CD8-positive, alpha-beta memory T cell (primary cell): ENCODE data around the gene ATXN3. TPM values are rescaled to one million over a fixed set of nuclear protein-coding genes. Genes with fewer than 3 reads are reported as not detected.

ENCODE experiments used
- polyA plus RNA-seq: library from polyadenylated mRNA; unstranded; fragments of 300-500 nt; fragmentation: Illumina TruSeq; gene quantifications from one replicate; pipeline ENCODE4 v1.2.3, GENCODE V29; 2021
- total RNA-seq, 2 experiments: library from RNA; stranded (reverse); gene quantifications; one replicate each; pipeline ENCODE4 v1.2.3, GENCODE V29; 2021

Gene ATXN3
- total and polyA plus RNA-seq, 3 experiments from 2014 or later, result 20.5 to 32.5 (median 25.1) TPM

Other genes with a start within 250 kb of the ATXN3 start
- 10 to 100 TPM; 43.1 to 45.2 TPM for gene TC2N, start 239.0 kb downstream of the ATXN3 start, total RNA-seq
- gene TC2N, start 239.0 kb downstream of the ATXN3 start, polyA plus RNA-seq, result 228 TPM
- gene FBLN5, start 158.9 kb downstream of the ATXN3 start, total RNA-seq, result under 1 TPM; 0.82 to 0.96 TPM
- 12.1 TPM for gene FBLN5, start 158.9 kb downstream of the ATXN3 start, polyA plus RNA-seq
- 10 to 100 TPM; 45.7 to 50.8 TPM for gene TRIP11, start 66.5 kb downstream of the ATXN3 start, total RNA-seq
- gene TRIP11, start 66.5 kb downstream of the ATXN3 start, polyA plus RNA-seq, result 75.2 TPM
- 100 to 1,000 TPM; 103 to 112 TPM for gene NDUFB1, start 15.1 kb upstream of the ATXN3 start, total RNA-seq
- gene NDUFB1, start 15.1 kb upstream of the ATXN3 start, polyA plus RNA-seq, result 317 TPM
- 100 to 1,000 TPM; 134 to 144 TPM for gene CPSF2, start 15.4 kb upstream of the ATXN3 start, total RNA-seq
- 29.5 TPM for gene CPSF2, start 15.4 kb upstream of the ATXN3 start, polyA plus RNA-seq
- under 1 TPM in 1 of 2 experiments, not detected in 1; 0.04 TPM for gene SLC24A4, start 216.6 kb upstream of the ATXN3 start, total RNA-seq
- gene SLC24A4, start 216.6 kb upstream of the ATXN3 start, polyA plus RNA-seq, result not detected